HEK293 (cell line): Measurements from ENCODE around the gene CFAP157.

ENCODE experiments used
- TF ChIP-seq, protein P1 (sequence below): fragments of 450-650 bp; formaldehyde crosslinking; conservative IDR thresholded peaks from 2 replicates; pipeline ENCODE4 v1.5.1; 2016; ENCODE audit warnings: low read depth, missing biosample characterization, missing genetic modification characterization
- TF ChIP-seq, protein P2 (sequence below): fragments of 450-650 bp; formaldehyde crosslinking; IDR thresholded peaks from 2 replicates; pipeline ENCODE4 v1.5.1; 2016; ENCODE audit warnings: missing biosample characterization, missing genetic modification characterization
- TF ChIP-seq, protein P3 (sequence below): fragments of 450-650 bp; formaldehyde crosslinking; IDR thresholded peaks from 2 replicates; pipeline ENCODE4 v1.5.1; 2016; ENCODE audit warnings: missing biosample characterization, missing genetic modification characterization, low read depth

DNA sequence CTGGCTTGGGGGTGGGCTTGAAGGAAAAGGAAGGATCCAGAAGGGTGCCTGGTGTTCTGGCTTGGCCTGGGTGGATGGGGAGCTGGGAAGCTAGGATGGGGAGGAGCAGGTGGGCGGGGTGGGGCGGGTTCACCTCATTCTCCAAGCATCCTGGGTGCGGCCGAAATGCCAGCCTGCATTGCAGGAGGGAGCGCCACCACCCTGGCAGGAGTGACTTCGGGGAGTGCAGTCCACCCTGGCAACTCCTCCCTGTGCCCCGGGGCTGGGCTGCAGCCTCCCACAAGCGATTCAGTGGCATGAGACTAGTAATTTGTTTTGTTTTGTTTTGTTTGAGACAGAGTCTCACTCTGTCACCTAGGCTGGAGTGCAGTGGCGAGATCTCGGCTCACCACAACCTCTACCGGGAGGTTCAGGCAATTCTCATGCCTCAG, 14.6 kb downstream of the CFAP157 start:
- TF ChIP-seq, protein P1, sequence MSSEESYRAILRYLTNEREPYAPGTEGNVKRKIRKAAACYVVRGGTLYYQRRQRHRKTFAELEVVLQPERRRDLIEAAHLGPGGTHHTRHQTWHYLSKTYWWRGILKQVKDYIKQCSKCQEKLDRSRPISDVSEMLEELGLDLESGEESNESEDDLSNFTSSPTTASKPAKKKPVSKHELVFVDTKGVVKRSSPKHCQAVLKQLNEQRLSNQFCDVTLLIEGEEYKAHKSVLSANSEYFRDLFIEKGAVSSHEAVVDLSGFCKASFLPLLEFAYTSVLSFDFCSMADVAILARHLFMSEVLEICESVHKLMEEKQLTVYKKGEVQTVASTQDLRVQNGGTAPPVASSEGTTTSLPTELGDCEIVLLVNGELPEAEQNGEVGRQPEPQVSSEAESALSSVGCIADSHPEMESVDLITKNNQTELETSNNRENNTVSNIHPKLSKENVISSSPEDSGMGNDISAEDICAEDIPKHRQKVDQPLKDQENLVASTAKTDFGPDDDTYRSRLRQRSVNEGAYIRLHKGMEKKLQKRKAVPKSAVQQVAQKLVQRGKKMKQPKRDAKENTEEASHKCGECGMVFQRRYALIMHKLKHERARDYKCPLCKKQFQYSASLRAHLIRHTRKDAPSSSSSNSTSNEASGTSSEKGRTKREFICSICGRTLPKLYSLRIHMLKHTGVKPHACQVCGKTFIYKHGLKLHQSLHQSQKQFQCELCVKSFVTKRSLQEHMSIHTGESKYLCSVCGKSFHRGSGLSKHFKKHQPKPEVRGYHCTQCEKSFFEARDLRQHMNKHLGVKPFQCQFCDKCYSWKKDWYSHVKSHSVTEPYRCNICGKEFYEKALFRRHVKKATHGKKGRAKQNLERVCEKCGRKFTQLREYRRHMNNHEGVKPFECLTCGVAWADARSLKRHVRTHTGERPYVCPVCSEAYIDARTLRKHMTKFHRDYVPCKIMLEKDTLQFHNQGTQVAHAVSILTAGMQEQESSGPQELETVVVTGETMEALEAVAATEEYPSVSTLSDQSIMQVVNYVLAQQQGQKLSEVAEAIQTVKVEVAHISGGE (tag by site-specific recombination): no peak
- TF ChIP-seq, protein P2, sequence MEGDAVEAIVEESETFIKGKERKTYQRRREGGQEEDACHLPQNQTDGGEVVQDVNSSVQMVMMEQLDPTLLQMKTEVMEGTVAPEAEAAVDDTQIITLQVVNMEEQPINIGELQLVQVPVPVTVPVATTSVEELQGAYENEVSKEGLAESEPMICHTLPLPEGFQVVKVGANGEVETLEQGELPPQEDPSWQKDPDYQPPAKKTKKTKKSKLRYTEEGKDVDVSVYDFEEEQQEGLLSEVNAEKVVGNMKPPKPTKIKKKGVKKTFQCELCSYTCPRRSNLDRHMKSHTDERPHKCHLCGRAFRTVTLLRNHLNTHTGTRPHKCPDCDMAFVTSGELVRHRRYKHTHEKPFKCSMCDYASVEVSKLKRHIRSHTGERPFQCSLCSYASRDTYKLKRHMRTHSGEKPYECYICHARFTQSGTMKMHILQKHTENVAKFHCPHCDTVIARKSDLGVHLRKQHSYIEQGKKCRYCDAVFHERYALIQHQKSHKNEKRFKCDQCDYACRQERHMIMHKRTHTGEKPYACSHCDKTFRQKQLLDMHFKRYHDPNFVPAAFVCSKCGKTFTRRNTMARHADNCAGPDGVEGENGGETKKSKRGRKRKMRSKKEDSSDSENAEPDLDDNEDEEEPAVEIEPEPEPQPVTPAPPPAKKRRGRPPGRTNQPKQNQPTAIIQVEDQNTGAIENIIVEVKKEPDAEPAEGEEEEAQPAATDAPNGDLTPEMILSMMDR (tag by site-specific recombination): no peak
- TF ChIP-seq, protein P3, sequence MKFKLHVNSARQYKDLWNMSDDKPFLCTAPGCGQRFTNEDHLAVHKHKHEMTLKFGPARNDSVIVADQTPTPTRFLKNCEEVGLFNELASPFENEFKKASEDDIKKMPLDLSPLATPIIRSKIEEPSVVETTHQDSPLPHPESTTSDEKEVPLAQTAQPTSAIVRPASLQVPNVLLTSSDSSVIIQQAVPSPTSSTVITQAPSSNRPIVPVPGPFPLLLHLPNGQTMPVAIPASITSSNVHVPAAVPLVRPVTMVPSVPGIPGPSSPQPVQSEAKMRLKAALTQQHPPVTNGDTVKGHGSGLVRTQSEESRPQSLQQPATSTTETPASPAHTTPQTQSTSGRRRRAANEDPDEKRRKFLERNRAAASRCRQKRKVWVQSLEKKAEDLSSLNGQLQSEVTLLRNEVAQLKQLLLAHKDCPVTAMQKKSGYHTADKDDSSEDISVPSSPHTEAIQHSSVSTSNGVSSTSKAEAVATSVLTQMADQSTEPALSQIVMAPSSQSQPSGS (tag by site-specific recombination): no peak
